Measurements from ENCODE around the gene NEAT1.
"Not testable (repeated sequence)": the region's sequence is repeated elsewhere in the genome, so short reads cannot be mapped to it uniquely, and the experiment has no call there.

Gene NEAT1

DNA sequence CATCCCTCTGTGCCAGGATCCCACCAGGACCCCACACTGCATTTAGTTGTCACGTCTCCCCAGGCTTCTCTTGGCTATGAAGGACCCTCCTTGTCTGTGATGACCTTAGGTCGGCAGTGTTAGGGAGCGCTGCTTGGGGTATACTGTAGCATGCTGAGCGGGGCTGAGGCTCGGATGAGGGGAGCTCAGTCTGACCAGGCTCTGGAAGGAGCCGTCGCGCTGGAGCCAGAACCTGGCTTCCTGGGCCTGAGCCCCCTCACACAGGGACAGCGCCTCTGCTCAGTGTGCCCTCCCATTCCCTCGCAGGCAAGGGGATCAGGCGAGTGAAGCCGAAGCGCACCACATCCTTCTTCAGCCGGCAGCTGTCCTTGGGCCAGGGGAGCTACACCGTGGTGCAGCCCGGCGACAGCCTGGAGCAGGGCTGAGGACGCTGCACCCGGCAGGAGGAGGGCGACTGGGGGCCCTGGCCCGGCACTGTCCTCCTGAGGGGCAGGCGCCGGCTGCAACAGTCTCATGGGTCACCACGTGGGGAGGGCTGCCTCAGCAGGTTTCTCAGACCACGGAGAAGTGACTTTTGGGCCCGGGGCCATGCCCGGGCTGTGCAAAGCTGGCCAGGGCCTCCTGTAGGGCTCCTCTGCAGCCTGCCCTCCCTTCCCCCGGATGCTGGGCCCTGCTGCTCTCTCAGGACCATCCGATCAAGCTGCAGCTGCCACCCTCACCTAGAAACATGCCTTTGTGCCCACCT lies 11.5 kb upstream of the NEAT1 start:
- no peak overlapping the region for H3K4me3 ChIP-seq (ENCODE audit: low read depth, low read length)
- TF ChIP-seq CTCF (IDR thresholded peaks at IDR 0.05; ENCODE audit: insufficient read depth, low read depth, low read length, missing control alignments): no peak
- no peak for DNase-seq (ENCODE audit: low read depth)

DNA sequence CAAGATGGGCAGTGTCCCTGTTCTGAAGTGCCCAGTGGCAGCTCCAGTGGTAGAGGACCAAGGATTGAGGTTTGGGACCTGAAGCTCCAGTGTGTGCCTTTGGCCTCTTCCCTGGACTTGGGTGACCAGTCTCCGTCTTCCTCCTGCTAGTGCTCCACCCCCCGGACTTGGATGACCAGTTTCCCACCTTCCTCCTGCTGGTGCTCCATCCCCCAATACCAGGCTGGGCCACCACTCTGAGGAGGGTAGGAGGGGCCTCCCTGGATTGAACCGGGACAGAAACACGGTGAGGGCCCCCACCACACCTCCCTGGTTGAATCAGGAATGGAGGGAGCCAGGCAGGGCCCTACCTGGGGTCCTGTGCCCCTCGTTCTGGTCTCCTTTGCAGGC lies 10.9 kb upstream of the NEAT1 start:
- H3K4me3 ChIP-seq (ENCODE audit: low read depth, low read length): no peak overlapping the region
- no peak for DNase-seq (ENCODE audit: low read depth)
- no peak for TF ChIP-seq CTCF (IDR thresholded peaks at IDR 0.05; ENCODE audit: insufficient read depth, low read depth, low read length, missing control alignments)

GRCh38 chr11:65412271-65413076 lies 10.1 kb upstream of the NEAT1 start:
- no peak overlapping the region for H3K4me3 ChIP-seq (ENCODE audit: low read depth, low read length)
- TF ChIP-seq CTCF (IDR thresholded peaks at IDR 0.05; ENCODE audit: insufficient read depth, low read depth, low read length, missing control alignments): no peak
- DNase-seq (ENCODE audit: low read depth): no peak

- not testable (repeated sequence) for H3K4me3 ChIP-seq (ENCODE audit: low read depth, low read length); DNase-seq (ENCODE audit: low read depth)
Observed at GRCh38 chr11:65413077-65413664, 9.4 kb upstream of the NEAT1 start.

GRCh38 chr11:65414776-65415498 lies 7.7 kb upstream of the NEAT1 start:
- no peak for DNase-seq (ENCODE audit: low read depth)
- H3K4me3 ChIP-seq (ENCODE audit: low read depth, low read length): no peak overlapping the region
- no peak for TF ChIP-seq CTCF (IDR thresholded peaks at IDR 0.05; ENCODE audit: insufficient read depth, low read depth, low read length, missing control alignments)

DNA sequence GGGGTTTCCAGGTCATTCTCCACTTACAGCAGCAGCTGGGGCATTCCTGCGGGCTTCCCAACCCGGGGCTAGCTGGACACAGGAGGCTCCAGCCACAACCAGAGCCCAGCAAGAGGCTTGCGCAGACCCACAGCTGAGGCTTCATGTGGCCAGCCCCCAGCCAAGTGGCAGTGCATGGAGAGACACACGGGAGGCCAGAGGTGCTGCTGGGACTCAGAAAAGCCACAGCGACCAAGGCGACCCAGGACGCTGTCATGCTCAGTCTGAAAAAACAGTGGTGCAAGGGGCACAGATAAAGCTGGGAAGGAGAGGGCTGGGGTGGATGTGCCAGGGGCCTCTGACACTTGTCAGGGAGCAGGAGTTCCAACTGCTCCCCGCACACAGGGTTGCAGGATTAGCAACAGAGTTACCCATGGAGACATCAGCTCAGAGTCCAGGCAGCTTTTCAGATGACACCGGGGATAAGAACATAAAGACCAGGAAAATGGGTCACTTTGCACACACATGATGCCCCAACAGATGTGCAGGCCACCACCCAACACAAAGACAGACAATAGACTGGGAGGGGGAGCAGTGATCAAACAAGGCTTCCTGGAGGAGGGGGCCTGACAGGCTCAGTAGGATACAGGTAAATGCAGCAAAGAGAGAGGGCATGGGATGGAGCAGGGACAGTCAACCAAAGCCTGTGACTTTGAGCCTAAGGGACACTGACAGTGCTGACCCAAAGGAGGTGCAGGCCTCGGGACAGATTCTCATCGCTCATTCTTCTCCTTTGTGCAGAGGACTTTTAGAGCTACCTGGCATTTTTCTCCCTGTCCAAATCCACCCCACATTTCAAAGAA lies 6.9 kb upstream of the NEAT1 start:
- TF ChIP-seq CTCF (IDR thresholded peaks at IDR 0.05; ENCODE audit: insufficient read depth, low read depth, low read length, missing control alignments): no peak
- peak overlapping the region; percentile 20; the same call in 1 of the 2 replicates for H3K4me3 ChIP-seq (ENCODE audit: low read depth, low read length)
- DNase-seq (ENCODE audit: low read depth): no peak

Data from GM12865 (cell line).